ENCODE data around the gene KRTAP10-3. TPM values are rescaled to one million over a fixed set of nuclear protein-coding genes. Genes with fewer than 3 reads are reported as not detected.
A peak's percentile ranks its signal among the peaks of the same experiment; 100 is the strongest.
"Not testable (repeated sequence)": the region's sequence is repeated elsewhere in the genome, so short reads cannot be mapped to it uniquely, and the experiment has no call there.

Gene KRTAP10-3
- total RNA-seq, 6 experiments from 2014 or later: not detected

DNA sequence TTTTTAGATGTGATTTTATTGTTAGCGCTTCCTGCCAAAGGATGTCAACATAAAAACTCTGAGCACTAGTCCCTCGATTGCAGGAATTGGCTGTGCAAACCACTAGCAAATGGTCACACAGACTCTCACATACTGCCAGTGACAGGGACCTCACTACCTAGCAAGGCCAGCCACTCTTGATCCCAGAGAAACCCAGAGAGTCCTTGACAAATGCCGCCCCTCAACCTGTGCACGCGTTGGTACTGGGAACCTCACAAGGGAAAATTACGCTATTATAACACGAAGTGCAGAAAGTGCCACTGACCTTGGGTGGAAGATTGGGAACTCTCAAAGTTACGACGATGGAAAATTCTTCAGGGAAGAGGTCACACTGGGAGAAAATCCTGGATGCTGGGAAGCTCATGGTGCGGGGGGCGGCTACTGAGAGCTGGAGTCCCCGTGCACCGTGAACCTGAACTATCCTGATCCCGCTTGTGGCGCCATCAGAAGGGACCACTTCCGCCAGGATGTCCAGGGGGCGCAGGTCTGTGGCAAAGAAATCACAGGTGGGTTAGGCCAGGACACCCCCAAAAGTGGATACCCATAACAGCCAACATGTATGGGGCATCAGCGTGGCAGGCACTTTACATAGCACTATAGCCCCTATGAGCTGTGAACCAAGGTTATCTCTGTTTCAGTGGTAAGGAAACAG, 9.0 kb upstream of the KRTAP10-3 start:
- no peak overlapping the region for H3K4me3 ChIP-seq
- WGBS (ENCODE audit: insufficient coverage, low coverage, low lambda C conversion rate, missing lambda C conversion rate): 81% methylated on average over 8 of the region's 18 CpGs
- H3K27ac ChIP-seq: no peak overlapping the region
- no peaks in the 10 kb centered on the region for H3K4me1 ChIP-seq
- TF ChIP-seq, protein P1, sequence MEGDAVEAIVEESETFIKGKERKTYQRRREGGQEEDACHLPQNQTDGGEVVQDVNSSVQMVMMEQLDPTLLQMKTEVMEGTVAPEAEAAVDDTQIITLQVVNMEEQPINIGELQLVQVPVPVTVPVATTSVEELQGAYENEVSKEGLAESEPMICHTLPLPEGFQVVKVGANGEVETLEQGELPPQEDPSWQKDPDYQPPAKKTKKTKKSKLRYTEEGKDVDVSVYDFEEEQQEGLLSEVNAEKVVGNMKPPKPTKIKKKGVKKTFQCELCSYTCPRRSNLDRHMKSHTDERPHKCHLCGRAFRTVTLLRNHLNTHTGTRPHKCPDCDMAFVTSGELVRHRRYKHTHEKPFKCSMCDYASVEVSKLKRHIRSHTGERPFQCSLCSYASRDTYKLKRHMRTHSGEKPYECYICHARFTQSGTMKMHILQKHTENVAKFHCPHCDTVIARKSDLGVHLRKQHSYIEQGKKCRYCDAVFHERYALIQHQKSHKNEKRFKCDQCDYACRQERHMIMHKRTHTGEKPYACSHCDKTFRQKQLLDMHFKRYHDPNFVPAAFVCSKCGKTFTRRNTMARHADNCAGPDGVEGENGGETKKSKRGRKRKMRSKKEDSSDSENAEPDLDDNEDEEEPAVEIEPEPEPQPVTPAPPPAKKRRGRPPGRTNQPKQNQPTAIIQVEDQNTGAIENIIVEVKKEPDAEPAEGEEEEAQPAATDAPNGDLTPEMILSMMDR (IDR thresholded peaks at IDR 0.05): no peak
- no peak for TF ChIP-seq POLR2A (IDR thresholded peaks at IDR 0.05)
- H3K36me3 ChIP-seq: no peaks in the 10 kb centered on the region
- H3K9me3 ChIP-seq: no peaks in the 10 kb centered on the region
- no peak for DNase-seq
- intact Hi-C loops (cut with DNase I): no loop called here
- H3K27me3 ChIP-seq: no peaks in the 10 kb centered on the region
- ATAC-seq: peak in 1 of 4 donors; percentile 26

DNA sequence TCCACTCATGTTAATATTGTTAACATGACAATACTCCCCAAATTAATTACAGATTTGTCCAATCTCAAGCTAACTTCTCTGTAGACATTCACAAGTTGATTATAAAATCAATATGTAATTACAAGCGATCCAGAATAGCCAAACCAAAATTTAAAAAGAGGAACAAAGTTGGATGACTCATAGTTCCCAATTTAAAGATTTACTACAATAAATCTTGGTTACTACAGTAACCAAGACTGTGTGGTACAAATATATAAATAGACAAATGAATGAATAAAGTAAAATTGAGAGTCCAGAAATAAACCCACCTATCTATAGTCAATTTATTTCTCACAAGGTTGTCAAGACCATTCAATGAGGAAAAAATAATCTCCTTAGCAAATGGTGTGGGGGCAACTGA, 7.8 kb upstream of the KRTAP10-3 start:
- ATAC-seq (no peak), DNase-seq (no peak)
- H3K27ac ChIP-seq: no peak overlapping the region
- no peaks in the 10 kb centered on the region for H3K4me1 ChIP-seq
- H3K9me3 ChIP-seq: no peaks in the 10 kb centered on the region
- intact Hi-C loops (cut with DNase I): no loop called here
- no peak for TF ChIP-seq POLR2A (IDR thresholded peaks at IDR 0.05)
- TF ChIP-seq, protein P1 (IDR thresholded peaks at IDR 0.05): no peak
- no peak overlapping the region for H3K4me3 ChIP-seq
- 67% methylated on average over 1 of the region's 1 CpG for WGBS (ENCODE audit: insufficient coverage, low coverage, low lambda C conversion rate, missing lambda C conversion rate)
- H3K36me3 ChIP-seq: no peaks in the 10 kb centered on the region
- H3K27me3 ChIP-seq: no peaks in the 10 kb centered on the region

DNA sequence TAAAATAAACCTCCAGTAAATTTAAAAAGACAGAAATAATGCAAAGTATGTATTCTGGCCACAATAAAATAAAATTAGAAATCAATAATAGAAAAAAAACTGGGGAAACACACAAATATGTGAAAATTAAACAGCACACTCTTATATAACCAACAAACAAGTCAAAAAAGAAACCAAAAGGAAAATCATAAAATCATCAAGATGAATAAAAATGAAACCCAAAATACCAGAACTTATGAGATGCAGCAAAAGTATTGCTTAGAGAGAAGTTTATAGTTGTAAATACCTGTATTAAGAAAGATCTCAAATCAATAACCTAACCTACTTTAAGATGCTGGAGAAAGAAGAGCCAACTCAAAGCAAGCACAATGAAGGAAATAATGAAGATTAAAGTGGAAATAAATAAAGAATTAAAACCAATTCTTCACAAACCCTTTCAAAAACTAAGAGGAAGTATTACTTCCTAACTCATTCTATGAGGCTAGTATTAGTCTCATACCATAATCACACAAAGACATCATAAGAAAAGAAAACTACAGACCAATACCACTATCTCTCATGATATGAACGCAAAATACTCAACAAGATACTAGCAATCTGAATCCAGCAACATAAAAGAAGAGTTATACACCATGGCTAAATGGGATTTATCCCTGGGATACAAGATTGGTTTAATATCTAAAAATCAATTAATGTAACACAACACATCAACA, 6.4 kb upstream of the KRTAP10-3 start:
- no peaks in the 10 kb centered on the region for H3K36me3 ChIP-seq

DNA sequence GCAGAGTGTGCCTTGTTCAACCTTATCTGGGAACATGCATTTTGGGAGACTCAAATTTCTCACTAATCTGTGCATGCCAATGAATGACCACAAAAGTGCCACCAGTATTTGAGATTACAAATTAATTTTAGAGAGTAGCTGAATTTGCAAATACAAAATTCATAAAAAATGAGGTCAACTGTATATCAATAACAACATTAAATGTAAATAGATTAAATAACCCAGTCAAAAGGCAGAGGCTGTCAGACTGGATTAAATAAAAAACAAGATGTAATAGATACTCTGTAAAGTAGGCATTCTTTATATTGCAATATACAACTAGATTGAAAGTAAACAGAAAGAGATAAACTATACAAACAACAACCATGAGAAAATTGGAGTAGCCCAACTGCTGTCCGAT, 5.5 kb upstream of the KRTAP10-3 start:
- no peaks in the 10 kb centered on the region for H3K4me1 ChIP-seq
- TF ChIP-seq, protein P1 (IDR thresholded peaks at IDR 0.05): no peak
- TF ChIP-seq POLR2A (IDR thresholded peaks at IDR 0.05): no peak
- H3K27ac ChIP-seq: no peak overlapping the region
- H3K36me3 ChIP-seq: no peaks in the 10 kb centered on the region
- DNase-seq (no peak), ATAC-seq (no peak)
- H3K27me3 ChIP-seq: no peaks in the 10 kb centered on the region
- H3K9me3 ChIP-seq: no peaks in the 10 kb centered on the region
- intact Hi-C loops (cut with DNase I): no loop called here
- 100% methylated on average over 1 of the region's 1 CpG for whole genome bisulfite sequencing (ENCODE audit: insufficient coverage, low coverage, low lambda C conversion rate, missing lambda C conversion rate)
- no peak overlapping the region for H3K4me3 ChIP-seq

More for the DNA sequence above, 6.4 kb upstream of the KRTAP10-3 start:
- no peak overlapping the region for H3K4me3 ChIP-seq
- intact Hi-C loops (cut with DNase I): no loop called here
- no peaks in the 10 kb centered on the region for H3K27me3 ChIP-seq
- DNase-seq: no peak
- ATAC-seq: no peak
- TF ChIP-seq, protein P1 (IDR thresholded peaks at IDR 0.05): no peak
- TF ChIP-seq POLR2A (IDR thresholded peaks at IDR 0.05): no peak
- WGBS (ENCODE audit: insufficient coverage, low coverage, low lambda C conversion rate, missing lambda C conversion rate): 24% methylated on average over 1 of the region's 1 CpG
- H3K9me3 ChIP-seq: no peaks in the 10 kb centered on the region
- no peaks in the 10 kb centered on the region for H3K4me1 ChIP-seq
- no peak overlapping the region for H3K27ac ChIP-seq

DNA sequence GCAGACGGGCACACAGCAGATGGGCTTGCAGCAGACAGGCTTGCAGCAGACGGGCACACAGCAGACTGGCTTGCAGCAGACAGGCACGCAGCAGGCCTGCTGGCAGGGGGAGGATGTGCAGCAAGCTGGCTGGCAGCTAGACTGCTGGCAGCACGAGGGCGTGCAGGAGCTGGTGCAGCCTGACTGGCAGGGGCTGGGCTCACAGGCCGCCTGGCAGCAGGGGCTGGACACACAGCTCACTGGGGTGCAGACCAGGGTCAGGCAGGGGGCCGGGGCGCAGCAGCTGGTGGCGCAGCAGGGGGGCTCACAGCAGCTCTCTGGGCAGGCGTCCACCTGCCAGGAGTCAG, 293 bp downstream of the KRTAP10-3 start:
- H3K9me3 ChIP-seq; intact Hi-C loops (cut with DNase I); ATAC-seq; H3K27me3 ChIP-seq; H3K27ac ChIP-seq; DNase-seq; H3K4me3 ChIP-seq; H3K4me1 ChIP-seq; H3K36me3 ChIP-seq: not testable (repeated sequence)
- 20% methylated on average over 2 of the region's 10 CpGs for WGBS (ENCODE audit: insufficient coverage, low coverage, low lambda C conversion rate, missing lambda C conversion rate)

Data from right lobe of liver (tissue), 6 donors.